GM18861 (cell line): ENCODE results near the gene BMERB1.
"Not testable (repeated sequence)": the region's sequence is repeated elsewhere in the genome, so short reads cannot be mapped to it uniquely, and the experiment has no call there.

ENCODE experiments used
- ATAC-seq: cut with Tn5 transposase; IDR thresholded peaks from one replicate; pipeline ENCODE4 v1.9.1; 2021; ENCODE audit not compliant: unreplicated experiment

BMERB1 gene

GRCh38 chr16:15519790-15520189 lies 85.4 kb downstream of the BMERB1 start:
- no peak for ATAC-seq

- no peak for ATAC-seq
Measured at GRCh38 chr16:15521390-15521757, 87.0 kb downstream of the BMERB1 start.

GRCh38 chr16:15521758-15522509 lies 87.5 kb downstream of the BMERB1 start:
- no peak for ATAC-seq

- no peak for ATAC-seq
Measured at GRCh38 chr16:15523092-15523541, 88.7 kb downstream of the BMERB1 start.

- ATAC-seq = no peak
Measured at GRCh38 chr16:15523939-15524338, 89.6 kb downstream of the BMERB1 start.

GRCh38 chr16:15524966-15525365 lies 90.6 kb downstream of the BMERB1 start:
- no peak for ATAC-seq

GRCh38 chr16:15526097-15526496 lies 91.7 kb downstream of the BMERB1 start:
- no peak for ATAC-seq

- no peak for ATAC-seq
Measured at GRCh38 chr16:15526731-15527130, 92.3 kb downstream of the BMERB1 start.

GRCh38 chr16:15529673-15530072 lies 95.3 kb downstream of the BMERB1 start:
- ATAC-seq = no peak

- no peak for ATAC-seq
Measured at GRCh38 chr16:15530085-15530484, 95.7 kb downstream of the BMERB1 start.

- ATAC-seq = no peak
Measured at GRCh38 chr16:15532825-15533224, 98.4 kb downstream of the BMERB1 start.

GRCh38 chr16:15533386-15533785 lies 99.0 kb downstream of the BMERB1 start:
- ATAC-seq = no peak

GRCh38 chr16:15535772-15536171 lies 101.4 kb downstream of the BMERB1 start:
- no peak for ATAC-seq

GRCh38 chr16:15536843-15537242 lies 102.5 kb downstream of the BMERB1 start:
- ATAC-seq = no peak

- ATAC-seq = no peak
Measured at GRCh38 chr16:15538507-15538906, 104.1 kb downstream of the BMERB1 start.

- no peak for ATAC-seq
Measured at GRCh38 chr16:15539197-15539596, 104.8 kb downstream of the BMERB1 start.

- no peak for ATAC-seq
Measured at GRCh38 chr16:15542261-15542660, 107.9 kb downstream of the BMERB1 start.

- ATAC-seq = no peak
Measured at GRCh38 chr16:15542734-15543347, 108.5 kb downstream of the BMERB1 start.

GRCh38 chr16:15544405-15544804 lies 110.0 kb downstream of the BMERB1 start:
- ATAC-seq = no peak

- ATAC-seq = no peak
Measured at GRCh38 chr16:15545544-15545943, 111.2 kb downstream of the BMERB1 start.

- not testable (repeated sequence) for ATAC-seq
Measured at GRCh38 chr16:15547072-15547767, 112.8 kb downstream of the BMERB1 start.

- no peak for ATAC-seq
Measured at GRCh38 chr16:15547768-15548096, 113.3 kb downstream of the BMERB1 start.
